HepG2 (cell line): ENCODE results near the gene LYPD3. TPM values are rescaled to one million over a fixed set of nuclear protein-coding genes. Genes with fewer than 3 reads are reported as not detected.

Source experiments
- ARID2 ChIP-seq: sonication (generic); formaldehyde crosslinking; IDR thresholded peaks from 2 replicates; pipeline ENCODE4 v1.8.1; 2022; ENCODE audit warnings: mild to moderate bottlenecking, missing genetic modification reagents, borderline replicate concordance
- ARNT ChIP-seq: fragments of 450-650 bp; IDR thresholded peaks from 2 replicates; pipeline ENCODE4 v1.6.1; 2017
- CCDC6 ChIP-seq: sonication (generic); formaldehyde crosslinking; IDR thresholded peaks from 2 replicates; pipeline ENCODE4 v1.8.1; 2022; ENCODE audit warnings: mild to moderate bottlenecking, missing genetic modification reagents, moderate library complexity
- CHCHD3 ChIP-seq: sonication (generic); formaldehyde crosslinking; IDR thresholded peaks from 2 replicates; pipeline ENCODE4 v1.8.0; 2022; ENCODE audit warnings: mild to moderate bottlenecking, missing genetic modification reagents, moderate library complexity
- CREM ChIP-seq, 2 experiments: sonication (generic) in 1 of 2; formaldehyde crosslinking in 1 of 2; IDR thresholded peaks; 2 replicates each; pipeline versions ENCODE4 v1.4.0 to v1.6.1; 2016 to 2020; ENCODE audit warnings: antibody characterized with exemption in 1 of 2, mild to moderate bottlenecking in 1 of 2, missing genetic modification reagents in 1 of 2
- E2F2 ChIP-seq: sonication (generic); formaldehyde crosslinking; IDR thresholded peaks from 2 replicates; pipeline ENCODE4 v1.4.0; 2020; ENCODE audit warnings: missing genetic modification reagents, borderline replicate concordance
- HNRNPH1 ChIP-seq: fragments of 200-400 bp; formaldehyde crosslinking; optimal IDR thresholded peaks from 2 replicates; pipeline ENCODE3; 2017; ENCODE audit warnings: mild to moderate bottlenecking, low read depth, low read length
- KDM1A ChIP-seq: IDR thresholded peaks from 2 replicates; pipeline ENCODE4 v1.6.1; 2016; ENCODE audit warnings: missing compliant biosample characterization
- KLF13 ChIP-seq: sonication (generic); formaldehyde crosslinking; IDR thresholded peaks from 2 replicates; pipeline ENCODE4 v1.4.0; 2020; ENCODE audit warnings: mild to moderate bottlenecking, missing genetic modification reagents
- MTA3 ChIP-seq: sonication (generic); formaldehyde crosslinking; IDR thresholded peaks from 2 replicates; pipeline ENCODE4 v1.4.0; 2020; ENCODE audit warnings: missing genetic modification reagents
- NR2C2 ChIP-seq: sonication (generic); formaldehyde crosslinking; IDR thresholded peaks from 2 replicates; pipeline ENCODE4 v1.4.0; 2020; ENCODE audit warnings: missing genetic modification reagents, mild to moderate bottlenecking, moderate library complexity, borderline replicate concordance
- POGZ ChIP-seq: sonication (generic); formaldehyde crosslinking; IDR thresholded peaks from 2 replicates; pipeline ENCODE4 v1.4.0; 2020; ENCODE audit warnings: mild to moderate bottlenecking, missing genetic modification reagents
- STAT5B ChIP-seq: sonication (generic); formaldehyde crosslinking; IDR thresholded peaks from 2 replicates; pipeline ENCODE4 v1.4.0; 2020; ENCODE audit warnings: missing genetic modification reagents
- SUZ12 ChIP-seq: fragments of 150-350 bp; IDR thresholded peaks from 2 replicates; pipeline ENCODE4 v1.6.1; 2014; ENCODE audit warnings: low read depth, low read length
- TRIM24 ChIP-seq: sonication (generic); formaldehyde crosslinking; IDR thresholded peaks from 2 replicates; pipeline ENCODE4 v1.8.0; 2022; ENCODE audit warnings: mild to moderate bottlenecking, missing genetic modification reagents
- YY1 ChIP-seq: IDR thresholded peaks from 2 replicates; pipeline ENCODE4 v1.6.1; 2011; ENCODE audit warnings: low read length, low read depth, moderate library complexity, mild to moderate bottlenecking; ENCODE audit not compliant: insufficient read depth, insufficient replicate concordance
- ZNF224 ChIP-seq: sonication (generic); formaldehyde crosslinking; IDR thresholded peaks from 2 replicates; pipeline ENCODE4 v1.5.0; 2020; ENCODE audit warnings: mild to moderate bottlenecking, missing genetic modification reagents
- ZNF256 ChIP-seq: sonication (generic); formaldehyde crosslinking; conservative IDR thresholded peaks from 2 replicates; pipeline ENCODE4 v1.4.0; 2020; ENCODE audit warnings: missing genetic modification reagents
- ZNF337 ChIP-seq: sonication (generic); formaldehyde crosslinking; IDR thresholded peaks from 2 replicates; pipeline ENCODE4 v1.5.1; 2020; ENCODE audit warnings: missing genetic modification reagents, low read depth, mild to moderate bottlenecking, borderline replicate concordance
- ZNF614 ChIP-seq: IDR thresholded peaks from 2 replicates; pipeline ENCODE4 v1.6.1; 2018; ENCODE audit warnings: missing biosample characterization, missing genetic modification reagents, inconsistent platforms, borderline replicate concordance
- ZNF678 ChIP-seq: sonication (generic); formaldehyde crosslinking; IDR thresholded peaks from 2 replicates; pipeline ENCODE4 v1.4.0; 2020; ENCODE audit warnings: mild to moderate bottlenecking, missing genetic modification reagents
- ZNF776 ChIP-seq: sonication (generic); formaldehyde crosslinking; IDR thresholded peaks from 2 replicates; pipeline ENCODE4 v1.4.0; 2020; ENCODE audit warnings: mild to moderate bottlenecking, missing genetic modification reagents
- ZNF839 ChIP-seq: sonication (generic); formaldehyde crosslinking; IDR thresholded peaks from 2 replicates; pipeline ENCODE4 v1.4.0; 2020; ENCODE audit warnings: missing genetic modification reagents, mild to moderate bottlenecking, borderline replicate concordance
- polyA plus RNA-seq, 8 experiments: library from polyadenylated mRNA; depleted of rRNA in 3 of 8; stranded (reverse) in 7 of 8; unstranded in 1 of 8; fragments of >200 nt; fragmentation: Illumina TruSeq in 4 of 8; extraction: Trizol in 4 of 8; gene quantifications; 2 replicates each; pipeline versions ENCODE4 v1.2.1 to v1.2.3, GENCODE V29; 2011 to 2016; ENCODE audit warnings: low read depth in 4 of 8, missing spikeins in 1 of 8, mixed read lengths in 1 of 8; ENCODE audit not compliant: insufficient read depth in 1 of 8
- total RNA-seq, 5 experiments: library from RNA; depleted of rRNA; stranded (reverse); fragments of >200 nt; fragmentation: Illumina TruSeq; extraction: Trizol; gene quantifications; 2 replicates each; pipeline ENCODE4 v1.2.3, GENCODE V29; 2016; ENCODE audit warnings: low read depth in 1 of 5
- TF ChIP-seq, protein P1 (sequence below): sonication (generic); formaldehyde crosslinking; IDR thresholded peaks from 2 replicates; pipeline ENCODE4 v1.8.0; 2022; ENCODE audit warnings: mild to moderate bottlenecking, missing genetic modification reagents, moderate library complexity
- TF ChIP-seq, protein P2 (sequence below): sonication (generic); formaldehyde crosslinking; IDR thresholded peaks from 2 replicates; pipeline ENCODE4 v1.5.1; 2020; ENCODE audit warnings: mild to moderate bottlenecking, missing genetic modification reagents
- TF ChIP-seq, protein P3 (sequence below): conservative IDR thresholded peaks from 2 replicates; pipeline ENCODE4 v1.6.1; 2018; ENCODE audit warnings: missing genetic modification reagents

Gene LYPD3
- total and polyA plus RNA-seq, 2 of the 13 experiments (the other 11 are each of a cell fraction or from before 2014, with no cell fraction given) = 0.51 to 1.5 TPM

DNA sequence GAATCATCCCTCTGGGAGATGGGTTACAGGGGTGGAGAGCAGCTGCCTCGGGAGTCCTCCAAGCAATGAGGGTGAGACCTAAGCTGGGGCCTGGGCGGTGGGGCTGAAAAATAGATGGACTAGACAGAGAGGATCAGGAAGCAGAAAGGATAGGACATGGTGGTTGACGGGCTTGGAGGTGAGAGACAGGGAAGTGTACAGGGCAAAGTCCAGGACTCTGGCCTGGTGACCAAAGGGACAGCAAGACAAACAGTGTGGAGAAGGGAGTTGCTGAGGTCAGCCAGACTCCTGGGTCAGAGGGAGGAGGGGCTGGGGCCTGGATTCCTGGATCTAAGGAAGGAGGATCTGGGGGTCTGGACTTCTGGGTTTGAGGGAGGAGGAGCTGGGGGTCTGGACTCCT is 33.6 kb upstream of the LYPD3 start (continued):
- TF ChIP-seq E2F2 (CRISPR knock-in tag) (no peak), ZNF839 (CRISPR knock-in tag) (no peak), ZNF224 (CRISPR knock-in tag) (no peak), ZNF614 (CRISPR knock-in tag) (no peak), ARNT (no peak), TRIM24 (no peak), KDM1A (CRISPR knock-in tag) (peak; percentile 63; the same call in 1 of the 2 replicates), ZNF256 (no peak), ZNF337 (CRISPR knock-in tag) (no peak), ZNF678 (no peak), CREM (IDR thresholded peaks at IDR 0.05) (peak; percentile 42; the same call in 1 of the 2 replicates), CREM (CRISPR knock-in tag; IDR thresholded peaks at IDR 0.05) (no peak), HNRNPH1 (no peak), POGZ (CRISPR knock-in tag) (peak; percentile 66; the same call in 1 of the 2 replicates), NR2C2 (CRISPR knock-in tag) (peak; percentile 80), KLF13 (CRISPR knock-in tag) (no peak), CCDC6 (CRISPR knock-in tag) (no peak), CHCHD3 (CRISPR knock-in tag) (no peak), ZNF776 (CRISPR knock-in tag) (no peak), YY1 (no peak), STAT5B (CRISPR knock-in tag) (no peak), ARID2 (CRISPR knock-in tag) (no peak), MTA3 (CRISPR knock-in tag) (no peak), SUZ12 (no peak)
- TF ChIP-seq, protein P1, sequence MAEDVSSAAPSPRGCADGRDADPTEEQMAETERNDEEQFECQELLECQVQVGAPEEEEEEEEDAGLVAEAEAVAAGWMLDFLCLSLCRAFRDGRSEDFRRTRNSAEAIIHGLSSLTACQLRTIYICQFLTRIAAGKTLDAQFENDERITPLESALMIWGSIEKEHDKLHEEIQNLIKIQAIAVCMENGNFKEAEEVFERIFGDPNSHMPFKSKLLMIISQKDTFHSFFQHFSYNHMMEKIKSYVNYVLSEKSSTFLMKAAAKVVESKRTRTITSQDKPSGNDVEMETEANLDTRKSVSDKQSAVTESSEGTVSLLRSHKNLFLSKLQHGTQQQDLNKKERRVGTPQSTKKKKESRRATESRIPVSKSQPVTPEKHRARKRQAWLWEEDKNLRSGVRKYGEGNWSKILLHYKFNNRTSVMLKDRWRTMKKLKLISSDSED = no peak
- TF ChIP-seq, protein P2, sequence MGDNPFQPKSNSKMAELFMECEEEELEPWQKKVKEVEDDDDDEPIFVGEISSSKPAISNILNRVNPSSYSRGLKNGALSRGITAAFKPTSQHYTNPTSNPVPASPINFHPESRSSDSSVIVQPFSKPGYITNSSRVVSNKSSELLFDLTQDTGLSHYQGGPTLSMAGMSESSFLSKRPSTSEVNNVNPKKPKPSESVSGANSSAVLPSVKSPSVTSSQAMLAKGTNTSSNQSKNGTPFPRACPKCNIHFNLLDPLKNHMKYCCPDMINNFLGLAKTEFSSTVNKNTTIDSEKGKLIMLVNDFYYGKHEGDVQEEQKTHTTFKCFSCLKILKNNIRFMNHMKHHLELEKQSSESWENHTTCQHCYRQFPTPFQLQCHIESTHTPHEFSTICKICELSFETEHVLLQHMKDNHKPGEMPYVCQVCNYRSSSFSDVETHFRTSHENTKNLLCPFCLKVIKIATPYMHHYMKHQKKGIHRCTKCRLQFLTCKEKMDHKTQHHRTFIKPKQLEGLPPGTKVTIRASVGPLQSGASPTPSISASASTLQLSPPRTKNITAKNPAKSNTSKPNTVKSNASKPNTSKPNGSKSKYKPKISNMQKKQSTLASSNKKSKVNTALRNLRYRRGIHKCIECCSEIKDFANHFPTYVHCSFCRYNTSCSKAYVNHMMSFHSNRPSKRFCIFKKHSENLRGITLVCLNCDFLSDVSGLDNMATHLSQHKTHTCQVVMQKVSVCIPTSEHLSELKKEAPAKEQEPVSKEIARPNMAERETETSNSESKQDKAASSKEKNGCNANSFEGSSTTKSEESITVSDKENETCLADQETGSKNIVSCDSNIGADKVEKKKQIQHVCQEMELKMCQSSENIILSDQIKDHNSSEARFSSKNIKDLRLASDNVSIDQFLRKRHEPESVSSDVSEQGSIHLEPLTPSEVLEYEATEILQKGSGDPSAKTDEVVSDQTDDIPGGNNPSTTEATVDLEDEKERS = no peak
- TF ChIP-seq, protein P3, sequence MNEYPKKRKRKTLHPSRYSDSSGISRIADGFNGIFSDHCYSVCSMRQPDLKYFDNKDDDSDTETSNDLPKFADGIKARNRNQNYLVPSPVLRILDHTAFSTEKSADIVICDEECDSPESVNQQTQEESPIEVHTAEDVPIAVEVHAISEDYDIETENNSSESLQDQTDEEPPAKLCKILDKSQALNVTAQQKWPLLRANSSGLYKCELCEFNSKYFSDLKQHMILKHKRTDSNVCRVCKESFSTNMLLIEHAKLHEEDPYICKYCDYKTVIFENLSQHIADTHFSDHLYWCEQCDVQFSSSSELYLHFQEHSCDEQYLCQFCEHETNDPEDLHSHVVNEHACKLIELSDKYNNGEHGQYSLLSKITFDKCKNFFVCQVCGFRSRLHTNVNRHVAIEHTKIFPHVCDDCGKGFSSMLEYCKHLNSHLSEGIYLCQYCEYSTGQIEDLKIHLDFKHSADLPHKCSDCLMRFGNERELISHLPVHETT = no peak
